Effector CD8-positive, alpha-beta T cell (primary cell): ENCODE data around the gene PNMA8A.
"Not testable (repeated sequence)": the region's sequence is repeated elsewhere in the genome, so short reads cannot be mapped to it uniquely, and the experiment has no call there.

Experiments used
- DNase-seq: peaks from one replicate; lab custom pipeline; 2025; lab: John Stamatoyannopoulos, UW
- total RNA-seq, 4 experiments: gene quantifications; one replicate each; lab custom pipeline; 2026; lab: John Stamatoyannopoulos, UW

Gene PNMA8A, protein sequence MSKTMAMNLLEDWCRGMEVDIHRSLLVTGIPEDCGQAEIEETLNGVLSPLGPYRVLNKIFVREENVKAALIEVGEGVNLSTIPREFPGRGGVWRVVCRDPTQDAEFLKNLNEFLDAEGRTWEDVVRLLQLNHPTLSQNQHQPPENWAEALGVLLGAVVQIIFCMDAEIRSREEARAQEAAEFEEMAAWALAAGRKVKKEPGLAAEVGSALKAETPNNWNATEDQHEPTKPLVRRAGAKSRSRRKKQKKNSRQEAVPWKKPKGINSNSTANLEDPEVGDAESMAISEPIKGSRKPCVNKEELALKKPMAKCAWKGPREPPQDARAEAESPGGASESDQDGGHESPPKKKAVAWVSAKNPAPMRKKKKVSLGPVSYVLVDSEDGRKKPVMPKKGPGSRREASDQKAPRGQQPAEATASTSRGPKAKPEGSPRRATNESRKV
- 0 to 0.54 (median 0.18) reads per million in 4 experiments for total RNA-seq

DNA sequence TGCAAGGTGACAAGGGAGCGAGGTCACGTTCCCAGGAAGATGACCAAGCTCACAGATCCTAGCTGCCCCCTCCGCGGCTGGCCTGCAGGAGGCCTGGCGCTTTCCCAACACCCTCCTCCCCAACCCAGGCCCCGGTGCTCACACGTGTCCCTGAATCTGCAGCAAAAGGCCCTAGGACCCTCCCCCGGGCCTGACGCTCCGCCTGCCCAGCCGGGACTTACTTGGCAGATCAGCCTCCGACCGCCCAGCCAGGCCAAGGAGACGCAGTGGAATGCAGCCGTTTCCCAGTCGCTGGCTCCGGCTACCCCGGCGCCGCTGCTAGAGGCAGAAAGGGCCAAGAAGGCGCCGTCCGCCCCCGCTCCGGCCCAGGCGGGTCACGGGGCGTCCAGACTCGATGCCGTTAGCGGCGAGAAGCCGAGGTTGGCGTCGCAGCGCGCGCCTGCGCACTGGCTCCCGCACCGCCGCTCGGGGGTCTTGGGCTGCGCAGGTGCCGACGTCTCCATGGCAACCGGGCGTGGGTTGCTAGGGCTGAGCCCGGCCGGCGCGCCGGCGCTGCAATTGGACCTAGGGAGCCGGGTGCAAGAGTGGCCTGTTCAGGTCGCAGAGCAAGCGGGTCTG lies at the start of gene PNMA8A:
TSS of gene PNMA8A (minus strand) at position 448 of the 618 bp plus-strand sequence. CDS start 528 bp downstream, outside the sequence.
- DNase-seq: peak; percentile 15

GRCh38 chr19:46520616-46521015 lies 49.3 kb upstream of the PNMA8A start:
- no peak for DNase-seq

DNA sequence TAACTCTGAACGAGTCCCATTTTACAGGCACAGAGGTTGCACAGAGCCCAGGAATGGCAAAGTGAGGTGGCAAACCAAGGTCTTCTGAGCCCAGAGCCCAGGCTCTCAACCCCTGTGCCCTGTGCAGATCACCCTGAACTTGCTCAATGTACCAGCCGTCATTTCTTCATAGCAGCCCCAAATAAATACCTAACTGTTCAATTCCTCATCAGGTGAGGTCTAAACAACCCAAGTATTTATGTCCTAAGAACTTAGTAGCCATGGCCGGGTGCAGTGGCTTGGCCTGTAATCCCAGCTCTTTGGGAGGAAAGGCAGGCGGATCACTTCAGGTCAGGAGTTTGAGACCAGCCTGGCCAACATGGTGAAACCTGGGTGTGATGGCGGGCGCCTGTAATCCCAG lies 46.1 kb upstream of the PNMA8A start:
- no peak for DNase-seq

DNA sequence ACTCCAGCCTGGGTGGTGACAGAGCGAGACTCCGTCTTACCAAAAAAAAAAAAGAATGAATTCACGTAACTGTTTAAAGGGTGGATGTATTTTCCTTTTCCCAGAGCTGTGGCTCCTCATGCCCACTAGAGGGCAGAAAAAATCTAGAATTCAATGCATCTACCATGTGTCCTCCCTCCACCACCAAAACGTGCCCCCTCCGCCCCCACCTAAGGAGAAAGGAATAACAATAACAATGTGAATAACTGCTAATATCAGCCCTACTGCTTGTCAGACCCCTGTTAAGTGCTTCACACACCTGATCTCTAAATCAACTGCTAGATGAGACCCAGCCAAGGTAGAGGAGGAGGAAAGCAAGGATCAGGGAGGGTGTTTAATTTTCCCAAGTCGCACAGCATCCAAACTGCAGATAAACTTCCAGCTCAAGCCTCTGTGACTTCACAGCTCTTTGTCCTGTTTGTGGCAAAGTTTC lies 44.6 kb upstream of the PNMA8A start:
- DNase-seq: no peak

DNA sequence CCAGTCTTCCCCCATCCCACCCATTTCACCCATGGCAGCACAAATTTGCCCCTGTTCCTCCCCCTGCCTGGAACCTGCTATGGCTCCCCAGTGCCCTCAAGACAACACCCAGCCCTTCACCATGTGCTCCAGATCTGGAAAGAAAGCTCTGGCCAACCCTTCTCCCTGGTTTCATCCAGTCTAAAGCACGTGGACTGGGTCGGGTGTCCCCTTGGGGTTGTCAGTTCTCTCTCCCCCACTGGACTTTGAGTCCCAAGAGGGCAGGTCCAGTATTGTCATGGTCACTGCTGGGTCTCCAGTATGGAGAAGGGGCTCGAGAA lies 43.9 kb upstream of the PNMA8A start:
- DNase-seq: no peak

DNA sequence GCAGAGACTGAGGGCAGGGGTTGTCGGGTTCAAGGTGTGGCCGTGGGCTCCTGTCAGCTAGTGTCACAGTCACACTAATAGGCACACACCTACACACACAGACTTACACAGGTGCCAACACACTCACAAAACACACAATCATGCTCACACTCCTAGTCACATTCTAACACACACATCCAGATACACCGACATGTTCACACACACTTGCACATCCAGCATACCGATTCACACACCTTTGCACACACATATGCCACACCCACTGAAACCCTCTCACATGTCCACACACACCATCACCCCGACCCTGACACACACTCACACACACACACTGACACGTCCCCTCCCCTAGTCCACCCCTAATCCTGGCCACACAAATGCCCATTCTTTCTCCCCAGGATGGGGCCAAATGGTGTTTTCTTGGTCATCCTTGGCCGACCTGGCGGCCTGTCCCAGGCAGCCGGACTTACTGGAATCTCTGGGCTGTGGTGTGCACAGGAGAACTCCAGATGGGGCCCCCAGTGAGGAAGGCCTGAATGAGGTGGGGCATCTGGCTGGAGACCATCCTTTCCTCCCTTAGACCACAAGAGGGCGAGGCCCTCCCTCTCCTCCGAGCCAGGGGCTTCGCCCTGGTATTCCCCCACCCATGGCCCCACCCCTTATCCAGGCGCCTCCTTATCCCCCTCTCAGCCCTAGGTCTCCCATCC lies 43.4 kb upstream of the PNMA8A start:
- no peak for DNase-seq

GRCh38 chr19:46513461-46514236 lies 42.3 kb upstream of the PNMA8A start:
- DNase-seq: no peak

DNA sequence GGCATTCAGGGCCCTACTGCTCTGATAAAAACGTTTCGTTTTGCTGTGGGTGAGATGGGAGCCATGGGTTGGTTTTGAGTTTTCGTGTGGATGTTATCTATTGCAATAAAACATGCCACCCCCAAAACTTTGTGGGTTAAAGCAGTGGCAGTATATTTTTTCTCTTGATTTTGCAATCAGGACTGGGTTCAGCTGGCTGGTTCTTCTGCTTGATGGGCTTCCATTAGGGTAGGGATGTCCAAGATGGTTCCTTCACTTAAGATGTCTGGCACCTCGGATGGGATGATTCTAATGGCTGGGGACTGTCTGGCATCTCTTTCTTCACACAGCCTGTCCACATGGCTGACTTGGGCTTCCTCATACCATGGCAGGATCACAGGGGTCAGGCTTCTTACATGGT lies 39.9 kb upstream of the PNMA8A start:
- DNase-seq: no peak

- no peak for DNase-seq
These were observed 36.8 kb upstream of the PNMA8A start for GRCh38 chr19:46508206-46508605.

DNA sequence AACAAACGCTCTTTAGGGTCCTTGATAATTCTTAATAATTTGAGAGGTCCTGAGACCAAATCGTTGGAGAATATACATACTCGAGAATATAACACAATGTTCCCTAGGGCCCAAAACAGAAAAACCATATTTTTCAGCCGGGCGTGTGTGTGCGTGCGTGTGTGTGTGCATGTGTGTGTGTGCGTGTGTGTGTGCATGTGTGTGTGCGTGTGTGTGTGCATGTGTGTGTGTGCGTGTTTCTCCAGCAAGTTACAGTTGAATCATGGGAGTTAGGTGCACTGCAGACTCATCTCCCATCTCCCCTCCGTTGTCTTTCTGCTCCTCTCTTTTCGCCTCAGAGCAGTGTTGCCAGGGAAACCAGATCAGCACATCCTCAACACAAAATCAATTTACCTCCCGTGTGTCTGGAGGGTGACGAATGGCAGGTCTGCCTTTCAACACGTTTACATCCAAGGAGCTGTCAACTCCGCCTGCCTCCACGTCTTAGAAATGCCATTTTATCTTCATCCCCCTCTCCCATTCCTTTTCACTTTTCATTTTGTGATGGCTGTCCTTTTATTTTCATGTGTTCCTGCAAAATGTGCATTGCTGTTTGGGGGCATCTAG lies 32.6 kb upstream of the PNMA8A start:
- no peak for DNase-seq

DNA sequence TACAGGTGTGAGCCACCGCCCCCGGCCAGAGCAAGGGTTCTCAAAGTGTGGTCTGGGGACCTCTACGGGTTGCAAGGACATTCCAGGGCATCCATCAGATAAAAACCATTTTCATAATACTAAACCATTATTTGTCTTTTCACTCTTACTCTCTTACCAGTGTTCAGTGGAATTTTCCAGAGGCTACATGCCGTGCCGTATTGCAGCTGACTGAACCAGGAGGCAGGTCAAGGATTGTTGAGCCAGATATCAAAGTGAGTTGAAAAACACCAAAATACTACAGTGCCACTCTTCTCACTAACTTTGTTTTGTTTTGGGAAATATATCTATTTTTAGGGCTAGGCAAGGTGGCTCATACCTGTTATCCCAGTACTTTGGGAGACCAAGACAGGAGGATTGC lies 31.5 kb upstream of the PNMA8A start:
- no peak for DNase-seq

GRCh38 chr19:46499692-46500091 lies 28.3 kb upstream of the PNMA8A start:
- no peak for DNase-seq

- no peak for DNase-seq
These were observed 26.4 kb upstream of the PNMA8A start for GRCh38 chr19:46497773-46498172.

DNA sequence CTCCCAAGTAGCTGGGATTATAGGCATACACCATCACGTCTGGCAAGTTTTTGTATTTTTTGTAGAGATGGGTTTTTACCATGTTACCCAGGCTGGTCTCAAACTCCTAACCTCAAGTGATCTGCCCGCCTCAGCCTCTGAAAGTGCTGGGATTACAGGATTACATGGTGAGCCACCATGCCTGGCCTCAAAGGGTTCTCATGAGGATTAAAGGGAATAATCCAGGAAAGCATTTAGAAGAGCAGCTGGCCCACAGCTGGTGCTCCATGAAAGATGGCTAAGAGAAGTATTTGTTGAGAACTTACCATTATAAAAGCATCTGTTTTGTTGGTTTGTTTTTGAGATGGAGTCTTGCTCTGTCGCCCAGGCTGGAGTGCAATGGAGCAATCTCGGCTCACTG lies 25.5 kb upstream of the PNMA8A start:
- not testable (repeated sequence) for DNase-seq

GRCh38 chr19:46496304-46496703 lies 24.9 kb upstream of the PNMA8A start:
- DNase-seq: no peak

DNA sequence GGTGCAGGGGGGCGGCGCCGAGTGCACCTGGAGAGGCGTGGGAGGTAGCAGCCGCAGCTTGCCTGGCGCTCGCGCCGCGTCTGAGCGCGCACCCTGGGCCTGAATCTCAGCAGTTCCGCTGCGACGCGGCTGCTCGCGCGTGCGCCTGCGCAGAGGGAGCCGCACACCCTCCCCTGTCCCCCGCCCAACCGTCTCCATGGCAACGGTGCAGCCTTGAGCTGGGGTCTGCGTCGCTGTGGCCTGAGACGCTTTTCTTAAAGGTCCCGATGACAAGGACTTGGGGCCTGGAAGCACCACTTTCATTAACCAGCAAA lies 24.4 kb upstream of the PNMA8A start, which contains the start of gene PNMA8B:
TSS of gene PNMA8B (minus strand) at position 82 of the 314 bp plus-strand sequence. CDS start 402 bp downstream, outside the sequence.
- peak; percentile 10 for DNase-seq

DNA sequence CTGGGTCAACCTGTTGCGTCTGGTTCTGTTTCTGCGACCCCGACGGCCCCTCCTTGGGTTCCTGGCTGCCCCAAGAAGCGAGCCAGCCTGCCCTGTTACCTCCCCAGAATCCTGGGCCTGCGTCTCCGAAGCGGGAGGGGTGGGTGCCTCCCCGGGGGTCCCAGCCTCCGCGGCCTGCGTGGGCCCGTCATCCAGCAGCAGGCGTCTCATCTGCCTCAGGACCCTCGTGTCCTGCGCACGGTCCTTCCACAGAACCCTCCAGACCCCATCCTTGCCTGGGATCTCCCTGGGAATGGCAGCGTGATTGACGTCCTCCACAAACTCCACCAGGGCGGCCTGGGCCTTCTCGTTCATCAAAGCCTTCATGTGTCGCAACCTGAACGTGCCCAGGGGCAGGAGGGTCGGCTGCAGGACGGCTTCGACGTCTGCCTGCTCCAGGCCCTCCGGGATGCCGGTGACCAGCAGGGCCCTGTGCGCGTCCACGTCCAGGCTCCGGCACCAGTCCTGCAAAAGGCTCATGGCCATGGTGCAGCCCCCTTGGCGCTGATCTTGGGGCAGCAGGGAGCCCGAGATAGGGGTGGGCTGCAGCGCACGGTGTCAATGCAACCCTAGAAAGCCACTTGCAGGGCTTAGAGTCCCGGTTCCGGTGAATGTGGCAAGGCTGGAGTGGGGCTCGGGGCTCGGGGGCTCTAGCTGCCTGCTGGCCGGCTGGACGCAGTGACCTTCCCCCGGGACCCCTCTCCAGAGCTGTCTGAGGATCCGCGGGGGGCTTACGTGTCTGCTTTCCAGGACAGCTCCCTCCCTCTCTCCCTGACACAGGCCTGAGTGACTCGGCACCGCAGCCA lies 23.8 kb upstream of the PNMA8A start:
- DNase-seq: no peak

GRCh38 chr19:46494146-46494940 lies 23.0 kb upstream of the PNMA8A start:
- no peak for DNase-seq

DNA sequence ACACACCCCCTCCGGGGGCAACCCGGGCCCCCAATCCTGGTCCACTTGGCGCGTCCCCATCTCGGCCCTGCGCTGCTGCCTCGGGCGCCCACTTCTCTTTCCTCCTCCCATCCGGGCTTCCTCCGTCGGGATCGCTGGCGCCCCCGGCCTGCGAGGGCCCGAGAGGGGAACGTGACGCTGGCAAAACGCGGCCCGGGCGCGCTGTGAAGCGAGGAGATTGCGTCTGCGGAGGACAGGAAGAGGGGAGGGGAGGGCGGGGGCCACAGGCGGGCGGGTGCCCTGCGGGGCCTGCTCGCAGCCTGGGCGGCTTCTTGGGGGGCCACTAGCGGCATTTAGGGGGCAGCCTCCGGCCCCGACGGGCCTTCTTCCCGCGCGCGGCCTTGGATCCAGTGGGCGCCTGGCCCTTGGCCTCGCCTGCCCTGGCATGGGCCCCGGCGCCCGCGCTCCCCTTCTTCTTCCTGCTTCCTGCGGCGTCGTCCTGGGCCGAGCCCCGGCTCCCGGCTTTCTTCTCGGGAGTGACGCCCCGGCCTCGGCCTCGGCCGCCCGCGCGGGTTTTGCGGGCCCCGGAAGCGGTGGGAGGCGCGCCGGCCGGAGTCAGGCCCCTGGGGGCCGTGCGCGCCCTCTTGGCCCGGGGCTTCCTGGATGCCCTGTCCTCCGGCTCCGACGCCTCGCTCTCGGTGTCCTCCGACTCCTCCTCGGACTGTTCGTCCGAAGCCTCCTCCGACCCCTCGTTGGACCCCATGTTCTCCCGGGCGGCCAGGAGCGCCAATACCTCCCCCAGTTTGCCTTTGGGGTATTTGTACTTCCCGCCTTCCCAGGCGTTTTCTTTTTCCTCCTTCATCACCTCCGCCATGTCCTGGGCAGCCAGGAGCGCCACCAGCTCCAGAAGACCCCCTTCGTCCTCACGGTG lies 22.1 kb upstream of the PNMA8A start:
- no peak for DNase-seq
